KG1 (cell line): ENCODE measurements around the gene ARHGAP18.
"Not testable (repeated sequence)": the region's sequence is repeated elsewhere in the genome, so short reads cannot be mapped to it uniquely, and the experiment has no call there.

Experiments
- DNase-seq: peaks from one replicate; lab custom pipeline; 2025; lab: John Stamatoyannopoulos, UW

The ARHGAP18 gene

DNA sequence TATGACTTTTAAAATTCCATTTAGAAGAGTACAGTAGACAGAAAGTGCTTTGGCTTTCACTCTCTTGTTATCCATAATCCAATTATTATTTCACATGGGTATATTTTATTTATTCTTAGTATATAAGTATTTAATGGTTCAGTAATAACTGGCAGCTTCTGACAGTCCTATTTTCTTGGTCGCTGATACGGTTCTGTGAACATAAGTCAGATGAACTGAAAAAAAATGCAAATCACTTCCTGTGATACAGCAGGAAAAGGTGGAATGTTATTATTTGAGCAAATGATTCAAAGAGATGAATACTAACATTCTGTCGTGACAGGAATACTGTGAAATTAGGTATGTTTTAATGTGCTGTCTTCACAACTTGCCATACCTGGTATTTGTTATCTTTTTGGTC lies 132.3 kb downstream of the ARHGAP18 start:
- DNase-seq, result no peak

DNA sequence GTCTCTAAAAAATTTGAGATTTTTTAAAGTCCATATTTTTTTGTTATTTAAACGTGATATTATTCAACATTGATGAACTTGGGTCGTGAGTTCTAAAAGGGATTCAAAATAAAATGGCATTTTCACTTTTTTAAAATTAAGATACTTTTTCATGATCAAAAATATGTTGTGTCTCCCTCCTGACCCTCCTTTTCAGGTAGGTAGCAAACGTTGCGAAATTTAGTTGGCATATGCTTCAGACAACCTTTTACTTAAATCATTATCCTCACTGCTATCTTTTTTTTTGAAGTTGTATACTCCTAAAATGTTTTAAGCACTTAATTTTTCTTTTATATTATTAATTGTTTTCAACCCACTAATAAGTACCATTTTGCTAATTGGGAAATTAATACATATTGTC lies 133.5 kb downstream of the ARHGAP18 start:
- DNase-seq, result no peak

GRCh38 chr6:129575378-129576118 lies 134.4 kb downstream of the ARHGAP18 start:
- peak; percentile 21 for DNase-seq

DNA sequence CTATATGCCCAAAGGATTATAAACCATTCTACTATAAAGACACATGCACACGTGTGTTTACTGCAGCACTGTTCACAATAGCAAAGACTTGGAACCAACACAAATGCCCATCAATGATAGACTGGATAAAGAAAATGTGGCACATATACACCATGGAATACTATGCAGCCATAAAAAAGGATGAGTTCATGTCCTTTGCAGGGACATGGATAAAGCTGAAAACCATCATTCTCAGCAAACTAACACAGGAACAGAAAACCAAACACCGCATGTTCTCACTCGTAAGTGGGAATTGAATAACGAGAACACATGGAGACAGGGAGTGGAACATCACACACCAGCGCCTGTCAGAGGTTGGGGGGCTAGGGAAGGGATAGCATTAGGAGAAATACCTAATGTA lies 135.4 kb downstream of the ARHGAP18 start:
- DNase-seq, result not testable (repeated sequence)

DNA sequence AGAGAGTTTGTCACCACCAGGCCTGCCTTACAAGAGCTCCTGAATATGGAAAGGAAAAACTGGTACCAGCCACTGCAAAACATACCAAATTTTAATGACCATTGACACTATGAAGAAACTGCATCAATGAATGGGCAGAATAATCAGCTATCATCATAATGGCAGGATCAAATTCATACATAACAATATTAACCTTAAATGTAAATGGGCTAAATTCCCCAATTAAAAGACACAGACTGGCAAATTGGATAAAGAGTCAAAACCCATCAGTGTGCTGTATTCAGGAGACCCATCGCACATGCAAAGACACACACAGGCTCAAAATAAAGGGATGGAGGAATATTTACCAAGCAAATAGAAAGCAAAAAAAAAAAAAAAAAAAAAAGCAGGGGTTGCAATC lies 139.0 kb downstream of the ARHGAP18 start:
- not testable (repeated sequence) for DNase-seq

- no peak for DNase-seq
These were observed 142.0 kb downstream of the ARHGAP18 start for GRCh38 chr6:129568015-129568414.

DNA sequence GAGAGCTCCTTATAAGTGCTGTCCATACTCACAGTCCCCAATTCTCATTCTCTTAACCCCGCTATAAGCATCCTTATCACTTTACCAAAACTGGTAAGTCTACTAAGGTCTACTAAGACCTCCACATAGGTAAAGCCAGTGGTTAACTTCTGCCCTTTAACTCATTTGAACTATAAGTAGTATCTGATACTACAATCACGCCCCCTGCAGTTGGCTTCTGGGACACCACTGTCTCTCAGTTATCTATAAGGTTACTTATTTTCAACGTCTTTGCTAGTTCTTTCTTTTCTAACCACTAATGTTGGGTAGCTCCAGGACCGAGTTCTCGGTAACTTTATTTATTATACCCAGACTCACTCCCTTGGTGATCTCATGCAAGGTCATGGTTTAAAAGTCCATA lies 142.6 kb downstream of the ARHGAP18 start:
- no peak for DNase-seq

- no peak for DNase-seq
These were observed 144.2 kb downstream of the ARHGAP18 start for GRCh38 chr6:129565811-129566210.

DNA sequence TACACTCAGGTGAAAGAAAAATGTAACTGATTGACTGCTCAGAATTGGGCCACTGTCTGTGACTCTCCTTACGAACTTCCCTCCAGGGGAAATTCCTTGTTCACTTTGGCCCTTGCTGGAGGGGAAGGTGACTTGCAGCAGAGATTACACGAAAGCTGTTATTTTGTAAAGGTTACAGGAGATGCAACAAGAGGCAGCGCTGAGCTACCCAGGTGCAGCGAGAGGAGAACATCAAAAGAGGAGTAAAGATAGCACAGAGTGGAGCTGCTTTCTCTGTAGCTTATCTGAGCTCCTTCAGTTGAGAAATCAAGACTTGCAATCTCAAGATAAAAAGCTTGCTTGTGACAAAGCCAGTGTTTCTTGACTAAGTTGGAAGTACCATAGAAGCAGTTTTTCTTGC lies 144.6 kb downstream of the ARHGAP18 start:
- DNase-seq, result no peak

DNA sequence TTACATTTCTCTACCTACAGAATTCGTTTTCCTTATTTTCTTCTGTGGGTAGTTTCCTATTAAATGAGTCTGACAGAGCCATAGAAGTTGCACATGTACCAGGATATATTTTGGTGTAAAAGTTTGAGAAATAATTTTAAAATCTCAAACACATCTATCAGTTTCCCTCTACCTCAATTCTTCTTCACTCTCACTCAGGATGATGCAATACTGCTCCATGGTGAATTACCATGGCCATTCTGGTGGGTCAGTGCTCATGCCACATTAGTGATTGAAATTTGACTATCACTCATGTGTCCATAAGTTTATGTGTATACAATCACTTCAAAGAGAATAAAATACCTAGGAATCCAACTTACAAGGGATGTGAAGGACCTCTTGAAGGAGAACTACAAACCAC lies 151.7 kb downstream of the ARHGAP18 start:
- DNase-seq, result no peak

DNA sequence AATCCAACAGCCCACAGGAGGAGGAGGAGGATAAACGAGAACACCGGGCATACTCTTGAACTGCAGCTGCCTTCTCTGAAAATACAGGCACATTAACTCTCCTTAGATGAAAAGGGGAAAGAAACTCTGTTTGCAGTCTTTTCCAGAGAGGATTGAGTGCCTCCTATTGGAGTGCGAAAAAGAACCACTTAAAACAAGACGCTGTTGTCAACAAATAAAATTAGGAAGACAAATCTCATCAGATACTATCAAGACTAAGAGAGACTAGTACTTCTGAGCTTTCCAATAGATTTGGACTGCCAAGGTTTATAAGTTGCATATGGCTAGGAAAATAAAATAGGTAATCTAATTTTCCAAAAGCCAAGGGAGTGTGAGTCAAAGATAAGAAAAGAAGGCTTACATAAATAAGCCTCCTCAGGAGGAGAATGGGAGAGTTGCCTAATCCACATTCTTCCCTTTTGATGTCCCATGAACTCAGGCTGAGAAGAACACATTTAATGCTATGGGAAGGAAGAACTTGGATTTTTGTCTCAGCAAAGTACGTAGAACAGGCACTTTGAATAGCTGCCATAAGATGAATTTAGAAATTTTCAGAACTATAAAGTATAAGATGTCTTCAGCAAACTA lies 154.7 kb downstream of the ARHGAP18 start:
- no peak for DNase-seq

DNA sequence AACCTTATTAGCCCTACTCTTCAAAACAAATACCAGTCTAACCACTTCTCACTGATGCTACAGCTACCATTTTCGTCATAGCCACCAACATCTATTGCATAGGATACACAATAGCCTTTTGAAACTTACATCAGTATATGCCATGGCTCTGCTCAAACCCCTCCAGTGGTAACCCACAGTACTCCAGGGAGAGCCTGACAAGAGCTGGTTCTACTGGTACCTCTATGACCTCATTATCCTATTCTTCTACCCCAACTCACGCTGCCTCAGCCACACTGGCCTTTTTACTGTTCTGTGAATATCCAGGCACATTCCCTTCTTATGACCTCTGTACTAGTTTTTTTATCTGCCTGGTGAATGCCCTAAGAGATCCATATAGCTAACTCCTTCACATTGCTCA lies 157.6 kb downstream of the ARHGAP18 start:
- DNase-seq, result no peak

GRCh38 chr6:129551486-129551885 lies 158.5 kb downstream of the ARHGAP18 start:
- no peak for DNase-seq

- no peak for DNase-seq
These were observed 163.3 kb downstream of the ARHGAP18 start for GRCh38 chr6:129546702-129547101.

DNA sequence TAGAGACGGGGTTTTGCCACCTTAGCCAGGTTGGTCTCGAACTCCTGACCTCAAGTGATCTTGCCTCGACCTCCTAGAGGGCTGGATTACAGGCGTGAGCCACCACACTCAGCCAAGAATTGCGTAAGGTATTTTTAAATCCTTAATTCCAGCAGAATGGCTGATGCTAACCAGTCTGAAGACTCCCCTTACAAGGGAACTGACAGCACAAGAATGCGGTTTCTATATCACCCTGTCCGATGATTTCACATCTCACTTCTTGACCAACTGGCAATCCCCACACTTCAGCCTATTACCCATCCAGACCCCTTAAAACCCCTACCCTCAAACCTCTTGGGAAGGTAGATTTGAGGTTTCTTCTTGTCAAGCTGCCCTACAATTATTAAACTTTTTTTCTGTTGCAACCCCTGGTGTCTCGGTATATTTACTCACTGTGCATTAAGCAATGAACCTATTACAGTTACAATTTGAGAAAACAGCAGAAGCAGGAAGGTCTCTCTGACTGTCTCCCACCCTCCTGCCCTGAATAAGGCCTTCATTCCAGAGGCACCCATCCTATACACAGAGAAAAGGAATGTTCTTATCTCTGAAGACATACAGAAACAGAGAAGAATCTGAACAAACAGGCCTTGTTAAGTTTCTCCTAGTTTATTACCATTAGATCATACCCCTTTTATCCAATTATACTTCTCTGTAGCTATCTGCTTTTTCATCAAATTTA lies 164.9 kb downstream of the ARHGAP18 start:
- DNase-seq, result no peak

DNA sequence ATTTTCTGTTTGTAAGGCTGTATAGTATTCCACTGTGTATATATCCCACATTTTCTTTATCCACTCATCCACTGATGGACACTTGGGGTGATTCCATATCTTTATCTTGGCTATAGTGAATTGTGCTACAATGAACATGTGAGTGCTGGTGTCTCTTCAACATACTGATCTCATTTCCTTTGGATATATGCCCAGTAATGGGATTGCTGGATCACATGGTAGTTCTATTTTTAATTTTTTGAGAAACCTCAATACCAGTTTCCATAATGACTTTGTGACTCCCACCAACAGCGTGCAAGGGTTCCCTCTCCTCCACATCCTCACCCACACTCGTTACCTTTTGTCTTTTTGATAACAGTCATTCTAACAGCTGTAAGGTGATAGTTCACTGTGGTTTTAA lies 166.0 kb downstream of the ARHGAP18 start:
- no peak for DNase-seq

- no peak for DNase-seq
These were observed 167.3 kb downstream of the ARHGAP18 start for GRCh38 chr6:129542705-129543104.

DNA sequence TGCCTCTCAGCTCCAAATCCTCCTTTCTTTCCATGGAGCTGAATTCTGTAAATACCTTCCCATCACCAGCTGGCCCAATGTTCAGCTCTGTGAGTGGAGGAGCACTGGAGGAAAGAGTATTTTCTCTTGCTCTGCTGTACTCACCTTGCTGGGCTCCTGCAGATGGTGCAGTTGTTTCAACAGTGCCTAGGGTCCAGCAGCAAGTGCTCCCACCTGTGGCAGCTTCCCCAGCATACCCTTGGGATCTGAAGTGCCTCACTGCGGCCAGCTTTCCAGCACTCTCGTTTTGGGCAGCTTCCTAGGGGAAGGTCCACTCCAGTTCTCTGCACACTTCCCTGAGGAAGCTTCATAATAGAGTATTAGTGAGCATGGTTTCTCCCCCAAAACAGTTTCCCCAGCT lies 170.9 kb downstream of the ARHGAP18 start:
- DNase-seq, result no peak

- DNase-seq, result no peak
These were observed 173.7 kb downstream of the ARHGAP18 start for GRCh38 chr6:129536271-129536670.

DNA sequence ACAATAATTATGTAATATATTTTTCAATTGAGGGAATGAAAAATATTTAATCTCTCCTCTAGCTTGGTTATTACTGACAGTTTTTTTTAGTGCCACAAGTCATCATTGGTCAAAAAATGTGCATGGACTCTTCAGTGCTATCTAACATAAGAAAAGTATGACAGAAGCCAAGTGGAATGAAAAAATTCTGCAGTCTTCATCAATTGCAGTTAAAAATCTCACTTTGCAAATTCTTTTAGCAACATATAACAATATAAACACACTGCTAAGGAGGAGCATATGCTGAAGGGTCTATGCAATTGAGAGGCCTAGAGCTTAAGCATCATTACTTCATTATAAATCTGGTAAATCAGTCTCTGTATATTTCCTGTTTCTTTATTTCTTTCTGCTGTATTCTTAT lies 175.1 kb downstream of the ARHGAP18 start:
- DNase-seq, result no peak
